Brain microvascular endothelial cell (primary cell): Measurements from ENCODE around the gene FCF1.
A peak's percentile ranks its signal among the peaks of the same experiment; 100 is the strongest.

Experiments
- DNase-seq: peaks from one replicate; pipeline ENCODE4 v3.0.0-alpha.2; 2020
- H3K27ac ChIP-seq: fragments of 250-450 bp; sonication (Bioruptor Pico); 2 replicates; pipeline ENCODE4 v1.5.1; 2020; ENCODE audit warnings: mild to moderate bottlenecking, moderate library complexity
- H3K27me3 ChIP-seq: fragments of 250-450 bp; sonication (Bioruptor Pico); replicated peaks from 2 replicates; pipeline ENCODE4 v1.5.1; 2020; ENCODE audit warnings: mild to moderate bottlenecking
- H3K36me3 ChIP-seq: fragments of 250-450 bp; sonication (Bioruptor Pico); replicated peaks from 2 replicates; pipeline ENCODE4 v1.5.1; 2020; ENCODE audit warnings: mild to moderate bottlenecking
- H3K4me3 ChIP-seq: 2 replicates; pipeline ENCODE4 v1.5.1; 2011; ENCODE audit warnings: low read depth, mild to moderate bottlenecking, control low read depth, low read length, moderate library complexity
- in situ Hi-C: cut with HindIII; loops from 2 replicates; pipeline ENCODE4 v1.10.0; 2017; ENCODE audit warnings: low sequenced_read_pairs, low pct_ligation_motif_present
- TF ChIP-seq, protein P1 (sequence below): IDR thresholded peaks from 2 replicates; pipeline ENCODE4 v1.5.1; 2011; ENCODE audit warnings: low read depth, mild to moderate bottlenecking, moderate library complexity, low read length, control low read depth, inconsistent platforms; ENCODE audit errors: missing control alignments

FCF1 gene

DNA sequence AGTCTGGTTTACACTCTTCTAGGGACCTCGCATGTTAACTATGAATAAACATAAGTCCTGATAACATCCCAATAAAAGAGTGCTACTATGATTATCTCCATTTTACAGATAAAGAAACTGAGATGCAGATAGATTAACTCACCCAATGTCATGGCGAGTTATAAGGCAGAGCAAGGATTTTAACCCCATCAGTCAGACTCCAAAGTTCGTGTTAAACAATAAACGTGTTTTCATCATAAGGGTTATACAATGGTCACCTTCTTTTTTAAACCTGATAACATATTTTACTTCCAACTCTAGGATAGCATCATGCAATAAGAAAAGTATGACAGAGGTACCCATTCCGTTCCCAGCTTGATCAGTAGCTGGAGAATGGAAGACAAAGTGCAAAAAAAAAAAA lies 1.3 kb upstream of the FCF1 start:
- H3K4me3 ChIP-seq, result no peak overlapping the region
- no peak for DNase-seq
- in situ Hi-C loops, result no loop called here
- no peak overlapping the region for H3K27ac ChIP-seq
- H3K36me3 ChIP-seq, result peaks cover 8% of the 10 kb centered on the region
- no peaks in the 10 kb centered on the region for H3K27me3 ChIP-seq
- TF ChIP-seq, protein P1, sequence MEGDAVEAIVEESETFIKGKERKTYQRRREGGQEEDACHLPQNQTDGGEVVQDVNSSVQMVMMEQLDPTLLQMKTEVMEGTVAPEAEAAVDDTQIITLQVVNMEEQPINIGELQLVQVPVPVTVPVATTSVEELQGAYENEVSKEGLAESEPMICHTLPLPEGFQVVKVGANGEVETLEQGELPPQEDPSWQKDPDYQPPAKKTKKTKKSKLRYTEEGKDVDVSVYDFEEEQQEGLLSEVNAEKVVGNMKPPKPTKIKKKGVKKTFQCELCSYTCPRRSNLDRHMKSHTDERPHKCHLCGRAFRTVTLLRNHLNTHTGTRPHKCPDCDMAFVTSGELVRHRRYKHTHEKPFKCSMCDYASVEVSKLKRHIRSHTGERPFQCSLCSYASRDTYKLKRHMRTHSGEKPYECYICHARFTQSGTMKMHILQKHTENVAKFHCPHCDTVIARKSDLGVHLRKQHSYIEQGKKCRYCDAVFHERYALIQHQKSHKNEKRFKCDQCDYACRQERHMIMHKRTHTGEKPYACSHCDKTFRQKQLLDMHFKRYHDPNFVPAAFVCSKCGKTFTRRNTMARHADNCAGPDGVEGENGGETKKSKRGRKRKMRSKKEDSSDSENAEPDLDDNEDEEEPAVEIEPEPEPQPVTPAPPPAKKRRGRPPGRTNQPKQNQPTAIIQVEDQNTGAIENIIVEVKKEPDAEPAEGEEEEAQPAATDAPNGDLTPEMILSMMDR, result no peak

DNA sequence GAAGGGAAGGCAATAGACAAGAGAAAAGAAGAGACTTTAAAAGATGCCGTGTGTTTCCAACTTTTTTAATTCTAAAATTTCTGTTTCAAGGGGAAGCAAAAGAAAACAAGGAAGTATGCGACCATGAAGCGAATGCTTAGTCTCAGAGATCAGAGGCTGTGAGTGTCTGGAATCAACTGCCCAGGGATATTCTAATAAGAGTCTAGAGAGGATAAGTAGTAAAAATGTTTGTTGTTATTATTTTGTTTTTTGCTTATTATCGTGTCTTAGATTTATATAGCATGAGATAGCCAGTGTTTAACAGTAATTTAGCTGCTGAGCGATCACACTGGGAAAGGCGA lies 421 bp downstream of the FCF1 start:
- TF ChIP-seq, protein P1, result no peak

DNA sequence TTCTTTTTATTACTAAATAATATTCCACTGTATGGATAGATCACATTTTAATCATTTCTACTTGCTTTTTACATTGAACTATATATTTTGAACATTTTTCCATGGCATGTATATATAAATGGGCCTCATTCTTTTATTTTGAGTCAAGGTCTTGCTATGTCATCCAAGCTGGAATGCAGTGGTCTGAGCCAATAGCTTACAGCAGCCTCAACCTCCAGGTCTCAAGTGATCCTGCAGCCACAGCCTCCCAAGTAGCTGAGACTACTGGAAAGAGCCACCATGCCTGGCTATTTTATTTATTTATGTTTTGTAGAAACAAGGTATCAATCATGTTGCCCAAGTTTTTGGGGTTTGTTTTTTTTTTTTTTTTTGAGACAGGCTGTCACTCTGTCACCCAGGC lies 7.6 kb downstream of the FCF1 start:
- H3K4me3 ChIP-seq, result no peak overlapping the region
- no peaks in the 10 kb centered on the region for H3K27me3 ChIP-seq
- no peak overlapping the region for H3K27ac ChIP-seq
- peaks cover 21% of the 10 kb centered on the region for H3K36me3 ChIP-seq
- in situ Hi-C loops, result no loop called here
- TF ChIP-seq, protein P1, result no peak
- DNase-seq, result peak; percentile 76

More for the DNA sequence above, 421 bp downstream of the FCF1 start:
- no peak for DNase-seq
- in situ Hi-C loops, result no loop called here
- Histone ChIP-seq H3K4me3 (peak overlapping the region; percentile 97), H3K27ac (peak overlapping the region; percentile 71), H3K36me3 (peaks cover 11% of the 10 kb centered on the region), H3K27me3 (no peaks in the 10 kb centered on the region)

DNA sequence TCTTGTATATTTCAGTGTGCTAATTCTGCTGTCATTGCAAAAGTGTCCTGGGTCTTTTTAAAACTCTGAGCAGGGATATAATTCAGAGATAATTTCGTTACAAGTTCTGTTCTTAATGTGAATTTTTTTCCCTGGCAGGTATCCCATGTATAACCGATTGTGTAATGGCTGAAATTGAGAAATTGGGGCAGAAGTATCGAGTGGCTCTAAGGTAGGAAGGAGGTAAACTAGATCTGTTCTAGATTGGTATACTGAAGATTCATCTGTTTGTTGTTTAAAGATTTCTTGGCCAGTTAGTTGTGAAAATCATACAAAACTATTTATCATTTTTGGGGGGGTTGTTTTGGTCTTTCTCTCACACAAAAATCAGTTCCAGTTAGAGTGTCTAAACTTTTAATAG lies 10.2 kb downstream of the FCF1 start:
- peaks cover 12% of the 10 kb centered on the region for H3K36me3 ChIP-seq

DNA sequence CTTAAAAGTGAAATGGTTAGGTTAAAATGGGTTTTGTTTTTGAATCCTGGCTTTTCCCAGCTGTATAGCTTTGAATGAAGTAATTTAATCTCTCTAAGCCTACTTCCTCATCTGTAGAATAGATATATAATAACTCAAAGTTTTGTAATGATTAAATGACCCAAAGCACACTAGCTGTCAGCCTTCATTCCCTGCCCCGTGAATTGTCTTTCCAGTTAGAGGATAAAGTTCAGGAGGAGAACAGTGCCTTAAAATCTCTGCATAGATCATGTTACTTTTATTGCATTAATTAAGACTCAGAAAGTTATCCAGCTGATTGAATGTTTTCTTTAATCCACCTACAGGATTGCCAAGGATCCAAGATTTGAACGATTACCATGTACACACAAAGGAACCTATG lies 19.4 kb downstream of the FCF1 start:
- no peak overlapping the region for H3K27ac ChIP-seq
- in situ Hi-C loops, result no loop called here
- no peak for DNase-seq
- H3K36me3 ChIP-seq, result peaks cover 15% of the 10 kb centered on the region
- H3K4me3 ChIP-seq, result no peak overlapping the region
- H3K27me3 ChIP-seq, result no peaks in the 10 kb centered on the region
- TF ChIP-seq, protein P1, result no peak

More for the DNA sequence above, 10.2 kb downstream of the FCF1 start:
- Histone ChIP-seq H3K27ac (no peak overlapping the region), H3K4me3 (no peak overlapping the region), H3K27me3 (no peaks in the 10 kb centered on the region)
- DNase-seq, result no peak
- in situ Hi-C loops, result no loop called here
- TF ChIP-seq, protein P1, result no peak

DNA sequence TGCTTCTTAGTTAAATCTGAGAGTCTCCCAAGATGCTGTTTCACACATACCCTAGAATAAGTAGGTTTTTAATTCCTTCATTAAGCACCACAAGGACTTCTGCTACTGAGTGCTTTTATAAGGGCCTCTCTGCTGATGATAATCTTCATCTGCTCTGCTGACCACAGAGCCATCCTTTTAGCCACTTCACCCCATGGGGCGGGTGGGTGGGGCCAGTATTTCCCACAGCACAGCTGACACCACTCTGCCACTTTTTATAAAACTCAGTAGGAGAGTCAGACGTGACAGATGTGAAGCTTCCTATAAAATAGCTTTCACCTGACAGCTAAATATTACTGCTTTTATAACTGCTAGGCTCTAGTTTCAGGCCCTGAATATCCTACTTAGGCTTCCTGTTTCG lies 20.3 kb downstream of the FCF1 start:
- no peaks in the 10 kb centered on the region for H3K27me3 ChIP-seq
- in situ Hi-C loops, result no loop called here
- no peak overlapping the region for H3K4me3 ChIP-seq
- H3K36me3 ChIP-seq, result peaks cover 15% of the 10 kb centered on the region
- TF ChIP-seq, protein P1, result no peak
- no peak for DNase-seq
- H3K27ac ChIP-seq, result no peak overlapping the region
